ENCODE data around the gene IRS1.

Gene IRS1

DNA sequence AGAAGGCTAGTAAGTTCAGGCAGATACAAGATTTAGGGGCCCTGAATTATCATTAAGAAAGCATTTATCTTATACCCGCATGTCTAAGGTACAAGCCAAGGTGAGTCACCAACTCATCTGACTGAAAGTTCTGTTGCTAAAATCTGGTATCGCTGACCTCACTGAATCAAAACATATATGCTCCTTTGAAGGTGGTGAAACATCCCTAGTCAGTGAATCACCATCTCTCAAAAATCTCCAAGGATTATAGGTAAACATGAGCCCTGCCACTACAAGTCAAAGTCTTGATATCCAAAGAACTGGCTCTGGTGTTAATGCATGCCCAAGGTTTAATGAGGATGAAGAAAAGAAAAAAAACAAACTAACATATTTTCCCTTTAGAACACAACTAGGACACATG, 43.5 kb downstream of the IRS1 start:
- no peak for DNase-seq (ENCODE audit: low spot score)

DNA sequence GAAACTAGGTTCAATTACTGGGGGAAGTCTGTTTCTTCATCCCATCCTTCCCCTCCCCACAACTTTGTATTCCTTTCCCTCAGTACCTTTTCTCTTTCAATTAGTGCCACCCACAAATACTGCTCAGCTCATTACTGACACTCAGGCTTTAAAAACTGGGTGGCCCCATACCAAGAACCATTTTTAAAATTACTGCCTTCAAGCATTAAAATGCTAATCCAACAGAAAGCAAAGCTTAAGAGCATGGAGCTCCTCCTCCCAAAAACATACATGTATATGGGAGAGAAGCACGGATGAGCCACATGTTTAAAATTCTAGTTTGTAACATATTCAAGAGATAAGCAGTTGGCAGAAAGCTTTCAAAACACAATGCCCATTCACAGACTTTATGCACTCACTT, 44.0 kb downstream of the IRS1 start:
- DNase-seq (ENCODE audit: low spot score) = no peak

DNA sequence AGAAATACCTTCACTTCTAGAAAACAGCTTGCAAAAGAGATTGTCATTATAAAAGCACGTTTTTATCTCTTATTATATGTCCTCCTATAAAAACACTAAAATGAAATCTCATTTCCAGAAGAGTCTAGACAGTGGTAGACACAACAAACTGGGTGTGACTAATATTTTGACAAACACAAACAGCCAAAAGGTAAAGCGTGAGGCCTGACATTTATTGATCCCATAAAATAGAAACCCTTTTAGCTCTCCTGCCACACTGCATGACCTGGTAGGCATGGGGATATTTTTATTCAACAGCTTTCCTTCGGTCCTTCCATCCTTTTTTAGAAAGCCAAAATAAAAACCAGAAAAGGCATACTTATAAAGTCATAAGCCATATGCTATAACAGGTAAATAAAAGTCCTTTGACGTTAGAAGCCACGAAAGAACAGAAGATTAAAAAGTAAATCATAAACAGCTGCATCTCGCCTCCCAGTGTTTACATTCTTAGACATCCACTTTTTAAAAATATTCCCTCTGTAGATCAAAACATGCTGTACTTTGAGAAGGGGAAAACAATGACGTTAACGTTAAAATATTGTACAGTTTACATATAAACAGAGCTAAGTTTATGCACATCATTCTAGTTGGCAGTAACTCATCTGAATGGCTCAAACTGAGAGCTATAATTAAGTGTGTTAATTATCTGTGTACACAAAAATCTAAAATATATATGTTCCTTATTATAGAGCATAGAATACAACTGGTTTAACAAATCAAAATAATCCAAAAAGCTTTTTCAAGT, 44.6 kb downstream of the IRS1 start:
- DNase-seq (ENCODE audit: low spot score) = no peak

DNA sequence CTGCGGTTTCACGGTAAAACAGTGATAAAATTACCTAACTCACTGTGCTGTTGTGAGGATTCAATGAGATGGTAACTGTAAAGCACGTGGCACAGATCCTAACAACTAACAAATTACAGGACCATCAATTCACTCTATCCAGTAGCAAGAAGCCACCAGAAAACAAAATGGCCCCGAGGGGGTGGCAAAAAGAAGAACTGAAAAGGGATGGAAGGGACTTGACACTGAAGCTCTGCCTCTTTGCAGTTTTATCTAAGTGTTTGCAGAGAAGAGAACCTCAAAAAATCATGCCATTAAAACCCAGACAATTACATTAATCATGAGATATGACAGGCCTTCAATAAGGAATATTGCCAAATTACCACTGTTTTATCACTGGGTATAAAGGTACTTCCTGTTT, 46.7 kb downstream of the IRS1 start:
- no peak for DNase-seq (ENCODE audit: low spot score)

DNA sequence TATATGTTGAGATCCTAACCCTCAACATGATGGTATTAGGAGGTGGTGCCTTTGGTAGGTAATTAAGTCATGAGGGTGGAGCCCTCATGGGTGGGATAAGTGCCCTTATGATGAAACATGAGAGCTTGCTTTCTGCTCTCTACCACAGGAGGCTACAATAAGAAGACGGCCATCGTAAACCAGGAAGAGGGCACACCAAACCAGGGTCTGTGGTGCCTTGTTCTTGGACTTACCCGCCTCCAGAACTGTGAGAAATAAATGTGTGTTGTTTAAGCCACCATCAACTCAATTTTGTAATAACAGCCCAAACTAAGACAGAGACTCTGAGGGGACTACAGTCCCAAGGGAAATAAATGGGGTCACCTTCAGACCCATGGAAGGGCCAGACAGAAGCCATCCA, 52.3 kb downstream of the IRS1 start:
- no peak for DNase-seq (ENCODE audit: low spot score)

DNA sequence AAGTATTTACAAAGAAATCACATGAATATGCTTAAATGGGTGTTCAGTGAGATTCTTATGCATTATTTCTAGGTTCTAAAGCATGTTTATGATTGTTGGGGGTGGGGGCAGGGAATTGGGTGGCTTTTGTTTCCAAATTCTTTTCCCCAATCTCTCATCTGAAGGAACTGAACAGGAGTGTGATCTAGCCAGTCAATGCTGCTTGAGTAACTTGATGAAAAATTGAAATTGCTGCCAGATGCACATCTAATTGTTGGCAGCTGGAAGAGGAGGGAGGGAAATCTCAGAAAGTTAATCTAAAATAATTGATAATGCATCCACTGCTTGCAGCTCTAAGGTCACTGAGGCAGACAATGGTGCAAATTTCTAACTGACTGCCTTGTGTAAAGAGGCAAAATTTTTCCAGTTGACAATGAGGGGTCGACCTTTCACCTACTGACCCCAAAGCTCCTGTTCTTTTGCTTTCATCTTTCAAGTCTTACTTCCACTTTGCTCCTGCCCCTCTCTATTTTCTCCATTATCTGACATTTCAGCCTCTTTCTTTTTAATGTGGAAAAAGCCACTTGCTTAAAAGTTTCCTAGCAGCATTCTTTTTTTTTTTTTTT, 53.3 kb downstream of the IRS1 start:
- no peak for DNase-seq (ENCODE audit: low spot score)

DNA sequence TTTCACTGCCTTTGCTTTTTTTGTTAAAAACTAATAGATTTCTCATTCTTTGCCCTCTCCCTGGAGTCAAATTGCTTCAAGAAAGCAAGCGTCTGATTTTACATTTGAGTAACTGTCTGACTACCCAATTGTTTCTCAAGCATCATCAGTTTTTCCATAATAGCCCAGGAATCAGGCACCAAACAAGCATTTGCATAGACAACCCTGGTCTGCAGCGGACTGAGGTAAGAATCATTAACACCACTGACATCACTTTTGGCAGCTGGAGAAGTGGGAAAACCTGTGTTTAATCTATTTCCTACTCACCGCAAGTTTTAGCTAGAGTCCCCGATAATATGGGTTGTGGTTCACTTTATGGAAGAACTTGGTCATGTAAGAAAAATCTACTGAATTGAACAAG, 55.7 kb downstream of the IRS1 start:
- no peak for DNase-seq (ENCODE audit: low spot score)

DNA sequence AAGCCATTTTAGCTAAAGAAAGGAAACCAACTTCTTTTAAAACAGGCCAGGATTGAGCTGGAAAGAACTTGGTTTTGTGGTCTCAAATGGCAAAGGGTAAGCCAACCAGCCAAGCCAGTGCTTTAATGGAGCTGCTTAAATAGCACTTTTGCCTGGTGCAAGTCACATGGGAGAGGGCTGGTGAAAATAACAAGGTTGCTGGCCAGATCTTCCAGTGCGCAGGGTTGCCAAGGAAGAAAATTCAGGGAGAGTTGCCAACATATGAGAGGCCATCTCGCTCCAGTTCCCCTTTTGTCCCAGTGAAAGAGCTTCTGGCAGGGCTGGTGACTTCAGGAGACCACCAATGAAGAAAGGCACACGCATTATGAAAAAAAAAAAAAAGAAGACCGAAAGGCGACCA, 57.3 kb downstream of the IRS1 start:
- no peak for DNase-seq (ENCODE audit: low spot score)

DNA sequence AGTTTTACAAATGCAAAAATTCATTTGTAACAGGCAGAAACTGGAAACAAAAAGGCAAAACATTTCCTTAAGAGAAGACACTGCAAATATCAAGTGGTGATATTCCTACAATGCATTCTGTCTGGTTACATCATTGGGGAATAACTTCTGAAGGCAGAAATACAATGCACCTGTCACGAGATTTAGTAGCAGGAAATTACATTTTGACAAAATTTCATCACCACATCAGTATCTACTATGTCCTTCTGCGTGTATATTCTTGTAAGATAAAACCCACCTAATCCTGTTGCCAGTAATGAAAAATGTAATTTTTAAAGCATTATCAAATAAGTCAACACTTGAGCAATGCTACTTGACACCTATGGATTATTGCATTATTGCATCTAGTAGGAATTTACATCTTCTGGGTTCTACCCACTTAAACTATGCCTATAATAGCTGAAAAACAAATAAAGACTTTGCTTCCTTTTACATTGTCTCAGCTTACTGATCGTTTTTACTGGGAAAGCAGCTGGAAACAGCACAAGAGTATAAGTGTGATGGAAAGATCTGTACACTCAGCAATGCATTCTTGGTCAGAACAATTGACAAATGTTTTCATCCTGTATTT, 59.5 kb downstream of the IRS1 start:
- no peak for DNase-seq (ENCODE audit: low spot score)

DNA sequence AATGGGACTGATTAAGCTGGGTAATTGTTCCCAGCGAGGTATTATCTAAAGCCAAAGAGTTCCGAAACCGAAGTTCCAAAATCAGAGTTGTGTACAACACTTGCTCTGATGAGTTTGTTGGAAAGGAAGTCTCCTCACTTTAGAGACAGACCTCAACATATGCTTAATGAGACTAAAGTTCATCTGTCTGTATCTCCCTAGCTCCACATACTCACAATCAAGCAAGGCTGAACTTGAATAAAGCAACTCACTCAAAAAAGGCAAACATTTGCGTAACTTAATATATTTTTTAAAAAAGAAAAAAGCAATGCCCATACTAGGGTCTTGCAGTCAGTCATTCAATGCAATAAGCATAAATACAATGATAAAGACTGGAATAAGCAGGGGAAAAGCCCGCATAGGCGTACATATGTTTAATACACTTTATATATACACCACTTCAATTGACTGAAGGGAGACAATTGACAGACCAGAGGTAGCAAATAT, 60.0 kb downstream of the IRS1 start:
- DNase-seq (ENCODE audit: low spot score) = no peak

DNA sequence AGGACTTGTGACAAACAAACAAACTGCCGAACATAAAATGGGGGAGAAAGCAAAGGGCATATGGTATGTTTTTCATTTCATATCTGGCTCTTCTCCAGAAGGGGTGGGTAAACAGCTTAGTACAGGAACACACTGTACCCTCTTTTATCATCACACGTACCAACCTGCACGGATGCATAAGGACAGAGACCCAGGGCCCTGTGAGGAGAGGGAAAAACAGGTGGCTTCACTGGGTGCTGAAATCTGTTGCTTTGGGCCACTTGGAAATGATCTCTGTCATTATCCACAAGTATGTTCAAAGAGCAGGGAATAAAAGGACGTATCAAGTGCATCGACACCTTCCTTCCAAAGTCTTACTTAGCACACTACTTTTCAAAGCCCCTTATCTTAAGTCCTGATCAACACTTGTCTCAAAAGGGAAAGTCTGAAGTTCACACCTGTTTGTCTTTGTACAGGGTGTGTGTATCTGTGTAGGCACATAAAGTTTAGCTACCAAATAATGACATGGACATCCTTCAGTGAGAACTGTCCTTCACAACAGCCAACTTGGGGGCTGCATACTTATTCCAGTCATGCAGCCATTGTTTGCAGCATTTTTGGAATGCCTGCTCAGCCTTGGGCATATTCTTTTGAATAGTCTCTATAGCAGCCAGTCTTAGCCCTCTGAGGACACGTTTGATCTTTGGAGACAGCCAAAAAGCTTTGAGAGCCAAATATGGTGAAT, 60.6 kb downstream of the IRS1 start:
- no peak for DNase-seq (ENCODE audit: low spot score)

DNA sequence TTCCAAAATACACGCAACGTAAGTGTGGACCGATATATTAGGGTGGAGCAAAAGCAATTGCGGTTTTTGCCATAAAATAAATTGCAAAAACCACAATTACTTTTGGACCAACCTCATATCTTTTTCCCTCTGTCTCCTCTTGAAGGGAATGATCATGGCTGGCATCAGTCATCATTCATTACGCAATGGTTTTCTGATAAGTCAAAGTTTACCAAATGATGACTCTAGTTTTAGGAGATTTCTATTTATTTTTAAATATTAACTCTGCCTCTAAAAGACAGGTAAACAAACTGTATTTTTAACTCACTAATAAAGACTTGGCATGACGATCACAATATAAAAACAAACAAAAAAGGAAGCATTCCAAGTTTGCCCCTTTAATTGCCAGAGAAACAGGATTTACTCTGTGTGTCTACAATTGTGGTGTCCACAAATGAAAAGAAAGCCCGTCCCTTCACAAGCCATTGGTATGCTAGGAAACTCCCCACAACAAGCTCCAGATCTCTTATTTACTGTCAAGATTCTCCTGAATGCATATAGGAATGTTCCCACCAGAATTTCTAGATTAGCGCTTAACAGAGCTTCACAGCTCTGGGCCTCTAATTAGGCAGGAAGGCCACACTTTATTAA, 61.3 kb downstream of the IRS1 start:
- DNase-seq (ENCODE audit: low spot score) = no peak

DNA sequence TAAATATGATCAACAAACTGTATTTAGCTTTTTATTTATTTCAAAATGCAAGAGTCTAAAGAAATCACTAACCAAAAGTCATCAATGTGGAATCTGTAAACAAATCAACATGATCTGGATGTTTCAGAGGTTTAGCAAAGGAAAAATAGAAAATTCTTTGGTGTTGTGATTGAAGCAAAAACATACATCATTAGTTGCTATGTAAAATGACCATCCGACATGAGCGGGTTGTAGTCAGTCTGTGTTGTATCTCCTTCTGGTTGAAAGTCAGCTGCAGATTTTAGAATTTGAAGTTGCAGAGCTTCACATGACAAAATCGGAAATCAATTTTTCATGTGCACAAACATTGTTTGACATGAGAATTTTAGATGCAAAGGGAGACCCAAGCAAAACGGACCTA, 63.2 kb downstream of the IRS1 start:
- DNase-seq (ENCODE audit: low spot score) = no peak

DNA sequence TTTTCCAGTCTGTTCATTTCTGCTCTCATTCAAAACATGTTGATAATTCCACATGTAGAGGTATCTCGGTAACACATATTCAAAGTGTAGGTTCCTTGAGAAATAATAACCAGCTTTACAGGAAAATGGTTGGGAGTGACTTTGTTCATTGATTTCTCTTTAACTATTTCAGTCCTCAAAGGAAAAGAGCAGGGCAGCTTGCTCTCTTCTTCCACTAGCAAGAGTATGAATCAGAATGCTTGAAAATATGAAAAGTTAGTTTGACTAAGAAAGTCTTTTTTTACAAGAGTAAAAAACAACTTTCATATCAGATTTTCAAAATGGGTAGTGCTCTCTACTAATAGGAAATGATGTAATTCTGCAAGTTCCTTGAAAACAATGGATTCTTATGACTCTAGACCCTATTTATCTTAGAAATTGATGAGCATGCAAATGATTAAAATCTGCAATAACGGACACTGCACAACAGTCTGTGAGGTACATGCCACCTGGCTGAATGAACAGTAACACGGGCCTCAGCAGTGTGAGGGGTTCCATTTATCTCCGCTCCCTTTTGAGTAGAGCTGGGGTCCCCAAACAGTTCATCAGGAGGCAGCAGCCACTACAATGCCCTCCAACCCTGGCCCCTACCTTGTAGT, 65.6 kb downstream of the IRS1 start:
- no peak for DNase-seq (ENCODE audit: low spot score)

DNA sequence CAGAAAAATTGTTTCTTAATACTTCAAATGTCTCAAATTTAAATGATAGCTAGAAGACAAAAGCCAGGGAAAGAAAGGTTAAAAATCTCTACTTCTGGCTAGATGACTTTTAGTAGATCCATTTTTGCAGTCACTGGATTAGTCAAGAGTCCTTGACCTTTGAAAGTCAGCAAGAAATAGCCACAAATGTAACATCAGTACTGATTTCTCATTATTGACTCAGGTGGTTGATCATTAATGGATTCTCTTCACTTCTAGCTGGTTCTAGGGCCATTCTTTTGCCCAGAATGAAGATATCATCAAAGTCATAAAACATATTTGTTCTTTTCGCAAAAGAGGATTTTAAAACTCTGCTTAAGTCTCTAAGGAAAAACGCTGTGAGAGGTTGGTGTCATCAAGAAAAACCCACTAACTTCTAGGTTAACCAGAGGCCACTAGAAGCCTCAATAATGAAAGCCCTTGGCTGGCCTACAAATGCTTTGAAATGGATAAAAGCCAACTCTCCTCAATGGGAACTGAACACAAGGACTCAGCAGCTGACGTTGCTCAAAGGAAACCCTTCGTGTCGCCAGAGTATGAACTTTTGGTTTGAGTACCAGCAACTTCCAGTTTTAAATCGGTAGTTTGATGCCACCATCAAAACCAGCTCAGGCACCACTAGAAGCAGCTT, 66.3 kb downstream of the IRS1 start:
- no peak for DNase-seq (ENCODE audit: low spot score)

DNA sequence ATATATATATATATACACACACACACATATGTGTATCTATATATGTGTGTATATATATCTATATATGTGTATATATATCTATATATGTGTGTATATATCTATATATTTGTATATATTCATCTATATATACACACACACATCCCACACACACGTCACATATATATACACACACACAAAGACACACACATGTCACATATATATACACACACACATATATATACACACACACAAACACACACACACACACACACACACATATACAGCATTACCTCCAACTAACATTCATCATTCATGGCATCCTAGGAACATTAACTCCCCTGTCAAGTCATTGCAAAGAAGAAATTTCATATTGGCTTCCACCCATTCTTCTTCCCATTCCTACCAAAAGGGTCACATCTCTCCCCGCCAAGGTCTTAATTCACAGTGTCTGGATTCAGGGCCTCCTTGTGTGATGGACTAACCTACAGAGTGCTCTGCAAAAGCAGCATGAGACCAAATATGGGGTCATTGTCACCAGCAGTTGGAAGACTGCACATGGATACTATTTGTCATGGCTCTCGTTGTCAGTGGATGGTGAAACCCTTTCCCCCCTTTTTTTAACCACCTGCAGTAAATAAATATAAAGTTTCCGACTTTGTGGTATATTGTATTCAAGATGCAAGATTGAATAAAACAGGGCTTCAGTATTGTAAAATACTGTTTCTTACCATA, 67.0 kb downstream of the IRS1 start:
- DNase-seq (ENCODE audit: low spot score) = no peak

DNA sequence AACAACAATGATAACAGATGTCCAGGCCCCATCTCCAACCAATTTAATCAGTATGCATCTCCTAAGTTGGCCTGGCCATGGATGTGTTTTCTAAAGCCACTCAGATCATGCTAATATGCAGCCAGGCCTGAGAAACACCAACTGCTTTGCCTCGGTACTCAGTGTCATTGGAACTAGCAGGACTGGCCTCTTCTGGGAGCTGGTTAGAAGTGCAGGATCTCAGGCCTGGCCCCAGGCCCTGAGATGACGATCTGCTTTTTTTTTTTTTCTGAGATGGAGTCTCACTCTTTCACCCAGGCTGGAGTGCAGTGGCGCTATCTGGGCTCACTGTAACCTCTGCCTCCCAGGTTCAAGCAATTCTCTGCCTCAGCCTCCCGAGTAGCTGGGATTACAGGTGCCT, 69.1 kb downstream of the IRS1 start:
- no peak for DNase-seq (ENCODE audit: low spot score)

DNA sequence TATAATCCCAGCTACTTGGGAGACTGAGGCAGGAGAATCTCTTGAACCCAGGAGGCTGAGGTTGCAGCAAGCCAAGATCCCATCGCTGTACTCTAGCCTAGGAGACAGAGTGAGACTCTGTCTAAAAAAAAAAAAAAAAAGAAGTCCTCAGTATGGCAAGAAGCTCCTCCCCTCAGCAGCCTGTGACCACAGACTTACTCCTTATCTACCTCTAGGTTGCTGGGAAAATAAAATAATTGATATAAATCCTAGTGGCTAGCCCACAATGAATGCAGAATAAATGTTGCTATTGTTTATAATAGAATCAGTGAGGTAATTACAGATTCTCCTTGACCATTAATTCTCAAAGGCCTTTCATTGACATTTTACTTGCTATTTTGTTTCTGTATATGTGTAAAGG, 70.6 kb downstream of the IRS1 start:
- DNase-seq (ENCODE audit: low spot score) = no peak

DNA sequence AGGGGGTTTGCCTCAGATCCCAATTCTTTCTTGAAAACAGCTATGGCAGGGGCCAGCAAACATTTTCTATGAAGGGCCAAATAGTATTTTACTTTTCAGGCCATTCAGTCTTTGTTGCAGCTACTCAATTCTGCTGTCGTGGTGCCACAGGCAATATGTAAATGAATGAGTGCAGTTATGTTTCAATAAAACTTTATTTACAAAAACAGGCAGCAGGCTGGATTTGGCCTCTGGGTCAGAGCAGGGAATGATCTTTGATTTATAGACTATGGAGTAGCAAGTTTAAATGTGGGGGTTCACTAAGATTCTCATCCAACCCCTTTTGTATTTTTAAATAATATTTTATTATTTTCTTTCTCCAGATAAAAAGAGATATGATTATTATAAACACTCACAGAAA, 72.4 kb downstream of the IRS1 start:
- no peak for DNase-seq (ENCODE audit: low spot score)

DNA sequence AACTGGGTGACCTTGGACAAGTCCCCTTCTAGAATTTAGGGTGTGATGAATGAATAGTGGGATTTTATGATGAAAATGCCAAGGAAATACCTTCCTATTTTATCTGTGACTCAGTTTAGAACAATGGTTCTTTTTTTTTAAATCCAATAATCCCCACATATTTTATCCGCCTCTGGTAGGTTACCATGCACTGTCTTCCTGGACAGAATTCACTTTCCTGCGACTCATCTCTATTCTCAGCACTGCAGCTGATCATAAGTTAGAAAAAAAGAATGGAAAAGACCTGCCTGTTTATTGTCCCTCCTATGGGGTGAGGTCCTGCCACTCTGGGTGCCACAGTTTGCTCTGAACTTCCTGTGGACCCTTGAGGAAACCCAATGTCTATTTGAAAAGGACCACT, 73.1 kb downstream of the IRS1 start:
- no peak for DNase-seq (ENCODE audit: low spot score)

Measured in GM03348 (cell line).